ENCODE results near the gene TIMP4.

Gene TIMP4

DNA sequence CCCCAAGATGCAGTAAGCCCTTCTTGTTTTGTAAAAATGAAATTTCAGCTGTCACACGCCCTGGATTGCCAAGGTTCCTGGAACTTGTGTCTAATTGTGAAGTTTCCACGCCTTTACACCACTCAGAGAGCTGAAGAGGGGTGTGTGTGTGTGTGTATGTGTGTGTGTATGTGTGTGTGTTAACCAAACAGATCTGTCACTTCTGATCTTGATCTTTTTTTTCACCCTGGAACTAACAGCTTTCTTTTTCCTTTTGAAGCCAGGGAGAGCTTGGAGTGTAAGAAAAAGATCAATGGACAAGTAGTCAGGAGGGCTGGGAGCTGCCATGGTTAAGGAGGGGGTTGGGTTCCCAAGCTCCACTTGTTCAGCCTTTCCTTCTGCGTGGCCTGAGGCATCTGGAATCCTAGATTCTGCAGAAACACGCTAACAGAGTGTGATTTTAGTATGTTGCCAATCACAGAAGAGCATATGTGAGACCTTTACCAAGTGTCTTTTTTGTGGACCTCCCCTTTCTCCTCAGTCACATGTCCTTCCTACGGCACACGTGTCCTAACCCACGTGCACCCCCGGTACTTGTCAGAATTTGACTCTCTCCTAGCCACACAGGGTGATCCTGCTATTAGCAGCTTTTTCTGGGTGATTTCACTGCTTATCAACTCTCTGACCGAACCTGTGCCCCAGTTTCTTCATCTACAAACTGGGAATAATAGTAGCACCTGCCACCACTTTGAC is 11.5 kb downstream of the TIMP4 start:
- DNase-seq (ENCODE audit: low read depth in 3 of 3), result no peak

DNA sequence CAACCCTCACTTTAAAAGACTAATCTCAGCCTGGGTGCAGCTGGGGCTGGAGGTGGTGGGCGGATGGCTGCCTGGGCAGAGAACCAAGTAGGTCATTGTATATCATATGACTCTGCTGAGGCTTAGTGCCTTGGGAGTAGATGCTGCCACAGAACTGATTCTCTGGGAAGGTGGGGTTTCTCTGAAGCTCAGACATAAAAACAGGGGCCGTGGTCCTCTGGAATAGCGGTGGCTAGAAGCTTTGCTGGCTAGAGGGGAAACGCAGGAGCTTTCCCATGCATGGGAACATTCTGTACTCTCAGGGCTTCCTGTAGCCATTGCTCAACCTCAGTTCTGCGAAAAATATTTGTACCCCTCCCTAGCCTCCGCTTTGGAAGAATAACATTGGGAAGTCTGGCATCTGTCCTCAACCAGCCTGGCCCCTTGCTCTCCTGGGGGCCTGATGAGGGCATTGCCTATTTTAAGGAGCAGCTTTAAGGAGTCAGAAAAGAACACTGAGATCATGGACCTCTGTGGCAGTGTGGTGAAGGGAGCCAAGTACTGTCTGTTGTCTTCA is 14.7 kb downstream of the TIMP4 start:
- no peak for DNase-seq (ENCODE audit: low read depth in 3 of 3)

DNA sequence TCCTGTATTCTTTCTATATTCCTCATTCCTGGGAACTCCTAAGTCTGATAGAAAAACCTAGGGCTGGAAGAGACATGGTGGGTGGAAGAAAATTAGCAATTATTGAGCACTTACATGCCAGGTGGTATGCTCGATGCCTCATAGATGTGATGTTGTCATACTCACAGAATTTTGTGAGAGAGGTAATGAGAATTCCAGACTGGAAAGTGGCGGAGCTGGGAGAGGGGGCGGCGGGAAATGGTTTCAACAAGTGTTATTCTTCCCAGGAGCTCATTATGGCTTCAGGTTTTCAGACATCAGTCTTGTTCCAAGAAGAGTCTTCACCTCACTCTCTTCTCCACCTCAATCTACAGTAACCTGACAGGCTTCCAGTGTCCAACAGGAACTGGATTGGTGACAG is 16.2 kb downstream of the TIMP4 start:
- DNase-seq (ENCODE audit: low read depth in 3 of 3), result no peak

DNA sequence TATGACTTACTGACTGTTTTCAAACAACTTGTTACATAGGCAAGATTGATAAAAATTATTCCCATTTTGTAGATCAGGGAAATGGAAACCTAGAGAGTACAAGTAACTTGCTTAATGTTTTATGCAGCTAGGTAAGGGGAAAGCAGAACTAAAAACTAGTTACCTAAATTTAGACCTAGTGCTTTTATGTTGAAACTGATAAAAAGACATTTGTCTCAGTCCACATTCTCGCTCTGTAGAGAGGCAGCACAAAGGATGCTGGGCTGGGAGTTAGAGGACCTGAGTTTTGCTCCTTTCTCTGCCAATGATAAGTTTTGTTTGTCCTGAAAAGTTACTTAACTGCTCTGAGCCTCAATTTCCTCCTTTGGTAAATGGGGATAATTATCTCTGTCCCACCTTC is 17.4 kb downstream of the TIMP4 start:
- no peak for DNase-seq (ENCODE audit: low read depth in 3 of 3)

DNA sequence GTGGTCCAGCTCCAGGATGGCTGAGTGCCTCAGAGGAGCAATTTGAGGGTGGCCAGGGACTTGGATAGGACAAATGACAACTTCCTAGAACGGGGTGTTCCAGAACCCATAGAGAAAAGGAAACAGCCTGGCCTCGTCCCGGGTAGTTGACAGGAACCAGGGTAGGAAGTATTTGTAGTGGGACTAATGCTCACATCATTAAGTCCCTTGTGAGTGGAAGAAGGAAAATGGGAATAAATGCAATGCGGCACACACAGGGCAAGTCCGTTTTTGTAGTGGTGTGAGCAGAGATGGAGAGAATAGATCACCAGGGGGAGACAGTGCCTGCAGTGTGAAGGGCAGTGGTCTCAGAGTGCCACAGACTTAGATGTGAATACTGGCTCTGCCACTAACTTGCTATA is 19.6 kb downstream of the TIMP4 start:
- peak in 1 of 3 donors; percentile 11 for DNase-seq (ENCODE audit: low read depth in 3 of 3)

DNA sequence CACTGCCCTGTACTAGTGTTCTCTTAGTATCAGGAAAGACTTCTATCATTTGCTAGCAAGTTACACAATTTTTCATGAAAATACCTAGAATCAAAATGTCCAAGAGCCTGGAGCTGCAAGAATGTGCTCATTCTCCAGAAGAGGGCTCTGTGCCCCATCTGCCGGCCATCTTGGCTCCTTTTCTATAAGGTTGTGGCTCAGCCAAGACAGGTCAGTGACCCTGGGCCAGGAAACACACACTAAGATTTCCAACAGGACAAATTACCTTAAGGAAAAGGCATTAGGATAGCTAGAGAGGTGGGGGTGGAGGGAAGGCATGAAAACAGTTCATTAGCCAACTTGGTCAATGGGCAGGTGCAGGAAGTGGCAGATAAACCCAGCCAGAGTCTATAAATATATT is 20.7 kb downstream of the TIMP4 start:
- DNase-seq (ENCODE audit: low read depth in 3 of 3), result no peak

DNA sequence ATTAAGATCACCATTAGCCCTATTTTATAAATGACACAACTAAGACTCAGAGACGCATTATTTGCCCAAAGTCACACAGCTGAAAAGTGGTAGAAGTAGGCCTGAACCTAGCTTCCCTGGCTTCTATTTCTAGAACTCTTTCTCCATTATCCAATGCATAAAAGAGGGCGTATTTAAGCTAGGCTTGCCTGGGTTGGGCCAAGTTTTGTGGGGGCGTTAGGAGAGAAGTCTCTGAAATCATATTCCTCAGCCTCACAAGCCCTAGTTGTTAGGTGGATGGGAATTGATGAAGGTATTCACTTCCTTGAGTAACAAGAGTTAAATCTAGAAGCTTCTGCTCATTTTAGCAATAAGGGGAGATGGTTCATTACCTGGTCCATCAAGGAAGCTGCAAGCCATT is 22.3 kb downstream of the TIMP4 start:
- DNase-seq (ENCODE audit: low read depth in 3 of 3), result no peak

DNA sequence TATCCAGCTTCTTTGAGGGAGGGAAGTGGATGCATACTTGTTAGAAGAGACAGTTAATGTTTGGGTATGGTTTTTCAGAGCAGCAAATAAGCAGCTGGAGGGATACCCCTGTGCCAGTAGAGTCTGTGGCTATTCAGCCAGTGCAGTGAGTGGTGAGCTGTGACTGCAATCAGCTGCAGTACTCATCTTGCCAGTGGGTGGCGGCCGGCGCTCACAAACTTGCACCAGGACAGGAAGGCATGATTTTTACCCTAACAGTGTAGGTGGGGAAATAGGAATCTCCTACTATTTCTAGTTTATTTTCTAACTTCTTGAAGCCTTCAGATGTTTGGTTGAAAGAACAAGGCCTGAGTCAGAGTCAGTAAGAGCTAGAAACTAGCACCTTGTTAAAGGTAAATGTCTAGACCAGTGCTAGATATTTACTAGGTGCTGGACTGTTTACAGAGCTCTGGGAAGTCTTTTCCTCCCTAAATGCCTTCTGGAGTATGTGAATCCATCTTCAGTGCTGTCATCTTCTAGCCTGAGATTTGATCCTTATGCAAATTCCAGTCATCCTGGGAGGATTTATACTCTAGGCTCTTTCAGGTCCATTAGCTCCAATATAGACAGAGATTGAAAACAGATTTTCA is 23.6 kb downstream of the TIMP4 start:
- peak; percentile 41 to 50 (median 47) for DNase-seq (ENCODE audit: low read depth in 3 of 3)

DNA sequence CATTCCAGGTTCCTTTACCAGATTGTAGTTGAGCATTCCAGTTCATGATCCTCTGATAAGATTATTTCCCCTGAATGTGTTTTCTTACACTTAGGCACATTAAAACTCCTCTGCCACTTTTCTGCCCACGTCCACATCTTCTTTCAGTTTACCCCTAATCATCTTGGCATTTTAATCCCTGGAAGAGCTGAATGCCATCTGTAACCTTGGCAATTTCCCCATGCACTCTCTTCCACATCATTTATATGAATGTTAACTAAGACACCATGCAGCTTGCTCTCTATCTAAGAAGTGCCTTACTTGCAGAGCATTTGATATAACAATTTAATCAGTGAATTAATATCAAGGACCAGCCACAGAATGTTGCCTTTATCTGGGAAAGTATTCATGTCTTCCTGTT is 25.8 kb downstream of the TIMP4 start:
- no peak for DNase-seq (ENCODE audit: low read depth in 3 of 3)

DNA sequence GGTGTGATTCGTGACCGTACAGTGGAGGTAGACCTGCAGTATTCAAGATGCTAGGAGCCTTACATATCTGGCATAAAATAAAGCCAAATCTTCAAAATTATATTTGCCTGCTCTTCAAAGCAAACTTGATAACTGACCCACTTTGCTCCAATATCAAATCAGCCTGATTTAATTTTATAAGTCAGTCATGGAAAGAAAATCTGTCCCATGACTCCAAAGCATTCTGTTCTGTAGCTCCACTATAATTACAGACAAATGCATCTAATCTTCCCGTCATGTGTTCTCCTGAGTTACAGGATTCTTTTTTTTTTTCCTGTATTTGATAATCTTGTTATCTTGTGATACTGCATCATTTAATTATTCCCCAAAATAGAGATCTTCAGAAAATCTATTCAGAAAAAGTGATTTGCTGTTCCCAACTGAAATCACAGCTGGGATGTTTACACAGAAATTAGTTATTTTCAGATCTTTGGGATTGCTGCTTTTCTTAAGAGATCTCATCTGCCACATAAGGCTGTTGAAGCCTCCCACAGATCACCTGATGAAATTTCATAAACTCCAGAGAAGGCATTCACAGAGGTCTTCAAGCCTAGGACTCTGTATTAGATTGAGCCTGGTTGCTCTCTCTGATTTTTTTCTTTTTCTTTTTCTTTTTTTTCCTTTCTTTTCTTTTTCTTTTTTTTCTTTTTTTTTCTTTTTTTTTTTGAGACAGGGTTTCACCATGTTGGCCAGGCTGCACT is 27.2 kb downstream of the TIMP4 start:
- DNase-seq (ENCODE audit: low read depth in 3 of 3), result no peak

DNA sequence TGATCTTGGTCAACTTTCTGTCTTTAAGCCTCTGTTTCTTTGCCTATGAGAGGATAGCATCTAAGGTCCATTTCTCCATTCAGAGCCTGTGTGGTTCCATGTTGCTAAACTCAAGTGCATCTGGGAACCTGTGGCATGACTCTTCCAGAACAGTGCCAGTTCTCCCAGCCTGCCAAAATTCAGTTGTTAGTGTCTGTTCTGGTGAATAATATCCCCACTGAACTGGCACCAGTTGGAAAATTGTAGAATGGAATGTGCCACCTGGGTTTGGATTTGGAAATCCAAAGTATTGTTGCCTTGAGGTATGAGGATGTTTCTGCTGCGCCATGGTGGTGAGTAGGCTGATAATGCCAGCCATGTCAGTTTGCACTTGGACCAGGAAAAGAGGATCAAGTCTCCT is 31.3 kb downstream of the TIMP4 start:
- no peak for DNase-seq (ENCODE audit: low read depth in 3 of 3)

DNA sequence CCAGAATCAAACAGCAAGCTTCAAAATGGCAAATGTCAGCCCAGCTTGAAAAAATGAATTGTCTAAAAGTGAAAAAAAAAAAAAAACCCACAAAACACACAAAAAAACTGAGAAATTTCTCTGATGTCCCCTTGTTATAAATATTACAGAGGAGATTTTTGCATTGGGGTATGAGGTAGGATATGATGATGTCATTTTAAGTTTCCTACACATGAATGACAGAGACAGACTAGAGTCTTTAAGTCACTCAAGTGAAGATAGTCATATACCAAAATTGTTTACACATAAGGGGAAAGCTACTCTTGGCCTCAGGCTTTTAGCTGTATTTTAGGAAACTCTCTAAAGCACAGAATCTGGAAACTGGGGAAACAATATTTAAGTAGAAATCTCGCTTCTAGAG is 32.9 kb downstream of the TIMP4 start:
- no peak for DNase-seq (ENCODE audit: low read depth in 3 of 3)

DNA sequence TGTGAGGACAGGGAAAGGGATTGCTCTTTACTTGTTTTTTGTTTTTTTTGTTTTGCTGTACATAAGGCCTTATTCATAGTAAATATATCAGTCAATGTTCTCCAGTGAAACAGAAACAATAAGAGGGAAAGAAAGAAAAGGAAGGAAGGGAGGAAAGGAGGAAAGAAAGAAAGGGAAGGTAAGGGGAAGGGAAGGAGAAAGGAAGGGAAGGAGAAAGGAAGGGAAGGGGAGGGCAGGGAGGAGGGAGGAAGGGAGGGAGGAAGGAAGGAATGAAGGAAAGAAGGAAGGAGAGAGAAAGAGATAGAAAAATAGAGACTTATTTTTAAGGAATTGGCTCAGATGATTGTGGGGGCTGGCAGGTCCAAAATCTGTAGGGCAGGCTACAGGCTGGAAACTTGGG is 37.2 kb downstream of the TIMP4 start:
- DNase-seq (ENCODE audit: low read depth in 3 of 3), result no peak

DNA sequence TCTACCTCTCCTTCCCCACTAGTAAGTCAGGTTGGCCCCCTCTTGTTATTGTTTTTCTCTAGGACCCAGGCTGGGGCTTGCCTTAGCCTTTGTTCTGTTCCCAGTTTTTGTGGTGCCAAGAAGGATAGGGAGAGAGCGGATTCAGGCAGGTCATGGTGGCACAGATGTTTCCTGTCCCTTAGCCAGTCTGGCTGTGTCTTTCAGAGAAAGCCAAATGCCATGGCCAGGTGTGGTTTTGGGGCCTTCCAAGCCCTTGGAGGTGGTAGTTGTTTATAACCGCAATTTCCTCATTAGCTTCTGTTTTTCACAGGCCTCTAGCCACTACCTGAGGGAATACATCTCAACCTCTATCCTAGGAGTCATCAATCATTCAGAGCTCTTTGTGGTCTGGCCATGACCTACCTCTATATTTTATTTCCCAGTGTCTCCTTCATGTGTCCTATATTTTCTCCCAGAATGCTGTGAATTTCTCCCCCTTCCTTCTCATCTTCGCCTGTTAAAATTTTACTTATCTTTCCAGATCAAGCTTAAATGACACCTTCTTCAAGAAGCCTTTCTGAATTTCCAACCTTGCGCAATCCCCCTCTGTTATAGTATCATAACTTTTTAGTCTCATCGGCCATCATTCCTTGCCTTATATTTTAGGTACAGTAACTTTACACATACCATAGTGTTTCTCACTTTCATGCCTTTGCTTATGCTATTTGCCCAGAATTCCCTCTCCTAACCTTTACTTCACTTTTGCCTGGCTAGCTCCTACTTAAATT is 38.2 kb downstream of the TIMP4 start:
- no peak for DNase-seq (ENCODE audit: low read depth in 3 of 3)

DNA sequence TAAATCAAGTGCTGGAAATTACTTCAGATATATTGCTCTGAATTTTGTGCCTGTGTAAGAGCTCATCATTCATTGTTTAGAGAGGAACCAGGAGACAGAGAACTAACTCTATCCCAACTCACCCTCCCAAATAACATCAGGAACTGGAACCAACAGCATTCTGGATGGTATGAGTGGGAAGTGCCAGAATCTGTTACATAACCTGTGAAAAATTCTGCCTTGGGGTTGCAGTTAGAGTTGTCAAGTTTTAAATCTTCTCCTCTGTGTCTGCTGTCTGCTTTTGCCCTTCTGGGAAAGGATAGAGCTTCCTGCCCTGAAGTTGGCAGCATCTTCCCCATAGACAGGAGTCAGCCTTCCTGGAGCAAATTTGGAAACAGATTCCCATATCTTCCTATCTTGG is 41.2 kb downstream of the TIMP4 start:
- no peak for DNase-seq (ENCODE audit: low read depth in 3 of 3)

DNA sequence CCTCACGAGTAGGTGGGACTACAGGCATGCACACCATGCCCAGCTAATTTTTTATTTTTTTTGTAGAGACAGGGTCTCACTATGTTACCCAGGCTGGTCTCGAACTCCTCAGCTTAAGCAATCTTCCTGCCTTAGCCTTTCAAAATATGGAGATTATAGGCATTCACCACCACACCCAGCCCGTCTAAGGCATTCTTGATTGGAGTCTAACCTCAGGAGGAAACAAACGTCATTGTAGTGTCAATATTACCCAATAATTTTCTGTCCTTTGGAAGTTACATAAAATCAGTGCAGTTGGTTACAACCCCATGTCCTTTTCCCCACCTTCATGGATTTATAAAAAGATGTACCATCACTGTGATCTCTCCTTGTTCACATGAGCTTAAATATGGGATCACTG is 41.8 kb downstream of the TIMP4 start:
- DNase-seq (ENCODE audit: low read depth in 3 of 3), result no peak

DNA sequence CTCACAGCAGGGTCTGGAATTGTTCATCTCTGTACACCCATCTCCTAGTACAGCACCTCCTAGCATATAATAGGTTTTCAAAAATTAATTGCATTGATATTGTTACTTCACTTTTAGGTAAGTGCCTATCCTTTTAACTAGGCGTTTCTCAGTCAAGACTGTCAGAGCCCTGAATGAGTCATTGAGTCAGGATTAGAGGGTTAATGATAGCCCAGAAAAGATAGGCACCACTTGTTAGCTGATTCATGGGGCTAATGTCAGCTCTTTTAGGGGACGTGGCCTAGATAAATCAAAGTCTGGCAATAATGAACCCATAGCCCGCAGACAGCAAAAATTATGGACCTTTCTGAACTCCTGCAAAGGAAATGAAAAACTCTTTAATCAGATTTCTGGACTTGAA is 42.9 kb downstream of the TIMP4 start:
- no peak for DNase-seq (ENCODE audit: low read depth in 3 of 3)

DNA sequence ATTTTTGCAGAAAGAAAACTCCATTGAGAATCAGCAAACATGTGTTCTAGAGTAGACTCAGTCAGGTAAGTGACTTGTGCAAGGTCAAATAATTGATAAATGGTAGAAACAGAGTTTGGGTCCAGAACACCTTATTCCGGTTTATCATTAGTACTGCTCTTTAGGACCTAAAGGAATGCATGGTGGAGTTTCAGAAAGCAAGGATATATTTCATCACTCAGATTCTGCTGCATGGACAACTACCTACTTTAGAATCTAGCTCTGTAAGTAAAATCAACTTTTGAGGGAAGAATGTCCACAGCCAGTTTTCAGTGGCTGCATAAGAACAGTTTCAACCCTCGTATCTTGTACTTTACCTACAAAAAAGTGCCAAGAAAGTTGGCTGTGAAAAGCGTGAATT is 43.6 kb downstream of the TIMP4 start:
- no peak for DNase-seq (ENCODE audit: low read depth in 3 of 3)

DNA sequence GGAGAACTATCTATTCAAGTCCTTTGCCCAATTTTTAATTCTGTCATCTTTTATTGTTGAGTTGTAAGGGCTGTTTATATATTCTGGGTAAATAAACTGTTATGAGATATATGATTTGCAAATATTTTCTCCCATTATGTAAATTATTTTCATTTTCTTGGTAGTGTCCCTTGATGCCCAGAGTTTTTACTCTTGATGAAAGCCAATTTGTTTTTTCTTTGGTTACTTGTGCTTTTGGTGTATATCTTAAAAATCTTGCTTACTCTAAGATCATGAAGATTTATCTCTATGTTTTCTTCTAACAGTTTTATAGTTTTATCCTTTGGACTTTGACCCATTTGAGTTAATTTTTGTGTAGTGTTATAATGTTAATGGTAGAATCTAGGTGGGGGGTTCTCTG is 44.5 kb downstream of the TIMP4 start:
- no peak for DNase-seq (ENCODE audit: low read depth in 3 of 3)

DNA sequence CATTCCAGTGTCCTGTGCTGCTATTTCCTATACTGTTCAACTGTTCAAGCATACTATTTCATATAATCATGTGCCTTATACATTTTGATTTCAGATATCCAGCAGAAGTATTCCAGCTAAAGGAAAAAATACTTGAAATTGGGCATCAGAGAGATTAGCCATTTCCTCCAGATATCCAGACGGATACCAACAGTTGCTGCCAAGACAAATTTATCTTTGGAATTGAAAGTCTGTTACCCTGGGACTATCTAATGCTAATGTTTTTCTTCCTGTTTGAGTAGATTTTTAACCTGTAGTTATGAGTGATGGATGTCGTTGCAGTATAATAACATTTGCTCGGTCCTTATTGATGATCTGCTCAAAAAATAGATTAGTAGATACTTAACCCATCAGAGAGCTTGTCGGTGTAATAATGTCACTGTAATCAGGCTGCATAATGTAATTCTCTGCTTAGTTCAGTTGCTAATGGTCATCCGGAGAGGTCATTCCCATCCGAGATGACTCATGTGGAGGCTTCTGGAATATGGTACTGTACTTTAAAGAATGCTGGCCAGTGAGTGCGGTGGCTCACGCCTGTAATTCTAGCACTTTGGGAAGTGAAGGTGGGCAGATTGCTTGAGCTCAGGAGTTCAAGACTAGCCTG is 51.5 kb downstream of the TIMP4 start:
- no peak for DNase-seq (ENCODE audit: low read depth in 3 of 3)

Measured in stimulated activated CD4-positive, alpha-beta T cell treated with anti-CD3 and anti-CD28 coated beads, TNF-alpha, amount 100 ng/mL, for 48 hours (primary cell).